Hair follicle dermal papilla cell (primary cell): ENCODE measurements around the gene ARHGEF18. TPM values are rescaled to one million over a fixed set of nuclear protein-coding genes. Genes with fewer than 3 reads are reported as not detected.

Experiments used
- total RNA-seq: library from RNA; depleted of rRNA; stranded (reverse); fragments of >200 nt; gene quantifications from 2 replicates; pipeline ENCODE4 v1.2.3, GENCODE V29; 2012

ARHGEF18 gene
- 45.4 and 45.8 TPM in 2 replicates for total RNA-seq

DNA sequence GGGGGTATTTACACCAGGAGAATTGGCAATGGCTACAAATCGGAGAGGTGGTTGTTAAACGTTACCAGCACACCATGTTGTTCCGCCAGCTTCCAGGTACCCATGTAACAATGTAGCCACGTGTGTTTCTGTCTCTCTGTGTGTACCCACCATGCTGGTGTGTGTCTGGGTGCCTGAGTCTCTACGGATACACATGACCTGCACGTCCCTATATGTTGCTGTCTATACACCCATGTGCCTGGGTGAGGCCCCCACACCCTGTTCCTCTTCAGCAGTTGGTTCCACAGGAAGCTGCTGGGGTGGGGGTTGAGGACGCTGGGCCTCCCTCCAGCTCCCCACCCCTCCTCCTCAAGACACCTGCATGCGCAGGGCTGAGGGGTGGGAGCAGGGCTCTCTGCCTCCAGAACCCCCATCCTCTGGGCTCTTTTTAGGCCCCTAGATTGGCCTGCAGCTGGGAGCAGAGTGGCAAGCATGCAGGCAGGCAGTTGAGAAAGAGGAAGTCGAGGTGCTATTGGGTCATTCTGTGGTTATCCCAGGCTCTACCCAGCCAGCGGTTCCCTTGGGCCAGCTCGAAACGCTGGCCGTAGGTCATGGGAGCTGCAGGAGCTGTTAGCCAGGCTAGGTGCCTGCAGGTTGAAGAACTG lies at the start of gene ARHGEF18:
Gene ARHGEF18, plus strand, starts transcription at position 351 of the 644 bp plus-strand sequence. CDS start 13,954 bp downstream, outside the sequence.

Other genes with a start within 250 kb of the ARHGEF18 start
- 23.4 and 36.7 TPM in 2 replicates for gene INSR, start 54.5 kb upstream of the ARHGEF18 start, total RNA-seq
- gene PEX11G, start 140.1 kb downstream of the ARHGEF18 start, total RNA-seq = 3.9 and 5.0 TPM in 2 replicates
- gene ZNF358, start 167.2 kb downstream of the ARHGEF18 start, total RNA-seq = 36.6 and 37.0 TPM in 2 replicates
- 7.0 and 7.6 TPM in 2 replicates for gene MCOLN1, start 173.7 kb downstream of the ARHGEF18 start, total RNA-seq
- 91.2 and 117 TPM in 2 replicates for gene PNPLA6, start 186.8 kb downstream of the ARHGEF18 start, total RNA-seq
- not detected in 2 replicates for gene CAMSAP3, start 246.9 kb downstream of the ARHGEF18 start, total RNA-seq